Sigmoid colon (tissue), 7 donors: ENCODE measurements around the gene TMEM233. TPM values are rescaled to one million over a fixed set of nuclear protein-coding genes. Genes with fewer than 3 reads are reported as not detected.

Experiments used
- DNase-seq: peaks from one replicate; pipeline ENCODE4 v3.0.0-alpha.2; 2019
- H3K27ac ChIP-seq, 4 donors: fragments of 200-600 bp; sonication (generic); one replicate each; pipeline ENCODE4 v1.5.1; 2016 to 2019; ENCODE audit warnings: mild to moderate bottlenecking in 1 of 4
- H3K27me3 ChIP-seq, 3 donors: fragments of 200-600 bp; sonication (generic); one replicate each; pipeline ENCODE4 v1.5.1; 2019; ENCODE audit warnings: mild to moderate bottlenecking in 1 of 3
- H3K36me3 ChIP-seq, 4 donors: fragments of 200-600 bp; sonication (generic); one replicate each; pipeline ENCODE4 v1.5.1; 2016 to 2019
- H3K4me1 ChIP-seq, 4 donors: fragments of 200-600 bp; sonication (generic); one replicate each; pipeline ENCODE4 v1.5.1; 2017 to 2019
- H3K4me3 ChIP-seq, 4 donors: fragments of 200-600 bp; sonication (generic); one replicate each; pipeline ENCODE4 v1.5.1; 2017 to 2019; ENCODE audit warnings: mild to moderate bottlenecking in 2 of 4, moderate library complexity in 1 of 4
- H3K9me3 ChIP-seq, 4 donors: fragments of 200-600 bp in 3 of 4; sonication (generic) in 3 of 4; one replicate each; pipeline versions ENCODE4 v1.5.1 to v1.6.1; 2013 to 2019
- EP300 ChIP-seq, 4 donors: sonication (generic); formaldehyde crosslinking; IDR thresholded peaks; one replicate each; pipeline ENCODE4 v1.6.1; 2017; ENCODE audit warnings: antibody characterized with exemption in 4 of 4
- POLR2A ChIP-seq, 2 donors: fragments of 450-650 bp; IDR thresholded peaks; one replicate each; pipeline ENCODE4 v1.6.1; 2016; ENCODE audit warnings: antibody characterized with exemption in 2 of 2, mild to moderate bottlenecking in 2 of 2, moderate library complexity in 2 of 2
- POLR2AphosphoS5 ChIP-seq, 4 donors: sonication (generic); formaldehyde crosslinking; IDR thresholded peaks; one replicate each; pipeline ENCODE4 v1.6.1; 2017; ENCODE audit warnings: antibody characterized with exemption in 4 of 4
- WGBS, 2 donors: extraction: QIAGEN DNeasy Blood & Tissue Kit; methylation state at CpG; one replicate each; pipeline ENCODE4 v1.1.7; 2013; 5-methylcytosine and 5-hydroxymethylcytosine counted together
- intact Hi-C: fragments of 100-400 bp; cut with DNase I; formaldehyde crosslinking; loops from one replicate; pipeline ENCODE4 v1.15.1; 2023
- polyA plus RNA-seq, 3 donors: library from polyadenylated mRNA; stranded (reverse); fragments of 200-250 nt; gene quantifications; one replicate each; pipeline ENCODE4 v1.2.3, GENCODE V29; 2013
- total RNA-seq, 4 donors: library from RNA; depleted of rRNA; stranded (reverse); fragments of >200 nt; gene quantifications; one replicate each; pipeline ENCODE4 v1.1.0, GENCODE V29; 2016
- TF ChIP-seq, protein P1 (sequence below), 4 experiments: fragments of 450-650 bp in 3 of 4; fragments of 200-600 bp in 1 of 4; IDR thresholded peaks; one replicate each; pipeline ENCODE4 v1.5.1; 2016 to 2019; ENCODE audit warnings: antibody characterized with exemption in 4 of 4, mild to moderate bottlenecking in 3 of 4, moderate library complexity in 2 of 4
- donor health status: healthy with polysubstance abuse.
- donor health status: Bipolar disorder and iron deficiency.
- donor health status: healthy.

Gene TMEM233
- total and polyA plus RNA-seq, 7 donors: 0.10 TPM; not detected in 6

DNA sequence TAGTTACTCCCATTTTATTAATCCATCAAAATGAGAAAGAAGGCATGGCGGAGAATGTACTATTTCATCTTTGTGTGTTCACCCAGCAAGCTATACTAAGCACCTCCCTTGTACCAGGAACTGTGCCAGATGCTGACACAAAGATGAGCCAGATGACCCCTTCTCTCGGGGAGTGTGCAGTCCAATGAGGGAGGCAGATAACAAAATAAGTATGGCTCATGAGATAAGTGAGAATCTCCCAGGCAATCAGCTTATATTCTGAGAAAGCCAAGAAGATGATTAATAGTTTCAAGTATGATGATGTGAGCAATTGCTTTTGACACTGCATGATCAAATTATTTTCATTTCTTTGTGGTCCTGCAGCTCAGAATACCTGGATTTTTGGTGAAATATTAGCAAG, 1.3 kb upstream of the TMEM233 start:
- no peak overlapping the region for H3K4me3 ChIP-seq
- H3K27ac ChIP-seq: no peak overlapping the region
- peaks cover 0 to 5% (median 0%) of the 10 kb centered on the region in 4 donors for H3K4me1 ChIP-seq
- no peak for DNase-seq
- peaks cover 0 to 47% (median 20%) of the 10 kb centered on the region in 3 donors for H3K27me3 ChIP-seq
- no peaks in the 10 kb centered on the region for H3K9me3 ChIP-seq
- H3K36me3 ChIP-seq: no peaks in the 10 kb centered on the region
- intact Hi-C loops: no loop called here
- 56 to 82% methylated on average over 2 of the region's 2 CpGs for WGBS, 2 donors
- TF ChIP-seq POLR2AphosphoS5 (IDR thresholded peaks at IDR 0.05) (no peak), EP300 (IDR thresholded peaks at IDR 0.05) (no peak), POLR2A (IDR thresholded peaks at IDR 0.05) (no peak)
- TF ChIP-seq, protein P1, sequence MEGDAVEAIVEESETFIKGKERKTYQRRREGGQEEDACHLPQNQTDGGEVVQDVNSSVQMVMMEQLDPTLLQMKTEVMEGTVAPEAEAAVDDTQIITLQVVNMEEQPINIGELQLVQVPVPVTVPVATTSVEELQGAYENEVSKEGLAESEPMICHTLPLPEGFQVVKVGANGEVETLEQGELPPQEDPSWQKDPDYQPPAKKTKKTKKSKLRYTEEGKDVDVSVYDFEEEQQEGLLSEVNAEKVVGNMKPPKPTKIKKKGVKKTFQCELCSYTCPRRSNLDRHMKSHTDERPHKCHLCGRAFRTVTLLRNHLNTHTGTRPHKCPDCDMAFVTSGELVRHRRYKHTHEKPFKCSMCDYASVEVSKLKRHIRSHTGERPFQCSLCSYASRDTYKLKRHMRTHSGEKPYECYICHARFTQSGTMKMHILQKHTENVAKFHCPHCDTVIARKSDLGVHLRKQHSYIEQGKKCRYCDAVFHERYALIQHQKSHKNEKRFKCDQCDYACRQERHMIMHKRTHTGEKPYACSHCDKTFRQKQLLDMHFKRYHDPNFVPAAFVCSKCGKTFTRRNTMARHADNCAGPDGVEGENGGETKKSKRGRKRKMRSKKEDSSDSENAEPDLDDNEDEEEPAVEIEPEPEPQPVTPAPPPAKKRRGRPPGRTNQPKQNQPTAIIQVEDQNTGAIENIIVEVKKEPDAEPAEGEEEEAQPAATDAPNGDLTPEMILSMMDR (IDR thresholded peaks at IDR 0.05): no peak

DNA sequence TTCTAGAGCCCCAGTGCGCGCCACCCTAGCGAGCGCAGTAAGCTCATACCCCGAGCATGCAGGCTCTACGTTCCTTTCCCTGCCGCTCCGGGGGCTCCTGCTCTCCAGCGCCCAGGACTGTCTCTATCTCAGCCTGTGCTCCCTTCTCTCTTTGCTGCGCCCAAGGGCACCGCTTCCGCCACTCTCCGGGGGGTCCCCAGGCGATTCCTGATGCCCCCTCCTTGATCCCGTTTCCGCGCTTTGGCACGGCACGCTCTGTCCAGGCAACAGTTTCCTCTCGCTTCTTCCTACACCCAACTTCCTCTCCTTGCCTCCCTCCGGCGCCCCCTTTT, 791 bp downstream of the TMEM233 start:
- Histone ChIP-seq H3K27me3 (peaks cover 0 to 64% (median 20%) of the 10 kb centered on the region in 3 donors), H3K4me1 (peaks cover 0 to 5% (median 0%) of the 10 kb centered on the region in 4 donors), H3K36me3 (no peaks in the 10 kb centered on the region), H3K4me3 (peak overlapping the region in 3 of 4 donors; percentile 9 to 24 (median 20)), H3K9me3 (no peaks in the 10 kb centered on the region), H3K27ac (no peak overlapping the region)
- DNase-seq: no peak
- intact Hi-C loops: no loop called here
- TF ChIP-seq POLR2AphosphoS5 (IDR thresholded peaks at IDR 0.05): no peak
- no peak for TF ChIP-seq POLR2A (IDR thresholded peaks at IDR 0.05)
- TF ChIP-seq, protein P1 (IDR thresholded peaks at IDR 0.05): no peak
- no peak for TF ChIP-seq EP300 (IDR thresholded peaks at IDR 0.05)
- 4 to 11% methylated on average over 22 of the region's 22 CpGs for WGBS, 2 donors

DNA sequence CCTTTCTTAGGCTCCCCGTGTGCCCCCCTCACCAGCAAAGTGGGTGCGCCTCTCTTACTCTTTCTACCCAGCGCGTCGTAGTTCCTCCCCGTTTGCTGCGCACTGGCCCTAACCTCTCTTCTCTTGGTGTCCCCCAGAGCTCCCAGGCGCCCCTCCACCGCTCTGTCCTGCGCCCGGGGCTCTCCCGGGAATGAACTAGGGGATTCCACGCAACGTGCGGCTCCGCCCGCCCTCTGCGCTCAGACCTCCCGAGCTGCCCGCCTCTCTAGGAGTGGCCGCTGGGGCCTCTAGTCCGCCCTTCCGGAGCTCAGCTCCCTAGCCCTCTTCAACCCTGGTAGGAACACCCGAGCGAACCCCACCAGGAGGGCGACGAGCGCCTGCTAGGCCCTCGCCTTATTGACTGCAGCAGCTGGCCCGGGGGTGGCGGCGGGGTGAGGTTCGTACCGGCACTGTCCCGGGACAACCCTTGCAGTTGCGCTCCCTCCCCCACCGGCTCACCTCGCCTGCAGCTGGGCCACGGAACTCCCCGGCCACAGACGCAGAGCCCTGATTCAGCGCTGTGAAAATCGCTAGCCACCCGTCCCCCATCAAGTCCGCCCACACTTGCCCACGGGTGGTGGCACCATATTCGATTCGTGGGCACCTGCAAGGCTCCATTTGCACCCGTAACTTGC, 1.3 kb downstream of the TMEM233 start:
- Histone ChIP-seq H3K9me3 (no peaks in the 10 kb centered on the region), H3K4me1 (peaks cover 0 to 5% (median 0%) of the 10 kb centered on the region in 4 donors), H3K27ac (peak overlapping the region in 1 of 4 donors; percentile 3), H3K36me3 (no peaks in the 10 kb centered on the region), H3K4me3 (peak overlapping the region in 3 of 4 donors; percentile 9 to 24 (median 20)), H3K27me3 (peaks cover 0 to 64% (median 20%) of the 10 kb centered on the region in 3 donors)
- intact Hi-C loops: no loop called here
- 3 to 6% methylated on average over 49 of the region's 49 CpGs for WGBS, 2 donors
- DNase-seq: no peak
- no peak for TF ChIP-seq POLR2A (IDR thresholded peaks at IDR 0.05)
- no peak for TF ChIP-seq POLR2AphosphoS5 (IDR thresholded peaks at IDR 0.05)
- TF ChIP-seq, protein P1 (IDR thresholded peaks at IDR 0.05): no peak
- TF ChIP-seq EP300 (IDR thresholded peaks at IDR 0.05): no peak

DNA sequence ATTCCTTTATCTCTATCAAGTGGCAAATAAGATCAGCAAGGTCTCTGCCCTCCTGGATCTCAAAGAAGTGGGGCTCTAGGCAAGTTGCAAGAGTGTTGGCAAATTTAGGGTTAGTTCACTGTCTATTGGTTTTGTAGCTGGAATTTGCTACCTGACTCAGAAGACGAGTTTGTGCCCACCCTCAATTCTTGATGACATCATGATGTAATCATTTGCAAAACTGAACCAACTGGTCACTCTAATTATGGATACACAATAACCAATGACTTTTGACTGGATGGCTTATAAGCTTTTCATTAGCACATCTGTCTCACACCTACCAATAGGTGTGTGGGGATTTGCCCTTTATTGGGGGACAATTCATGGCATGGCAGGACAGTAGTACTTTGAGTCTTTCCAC, 4.6 kb downstream of the TMEM233 start:
- intact Hi-C loops: no loop called here
- no peak for TF ChIP-seq POLR2A (IDR thresholded peaks at IDR 0.05)
- TF ChIP-seq EP300 (IDR thresholded peaks at IDR 0.05): no peak
- TF ChIP-seq, protein P1 (IDR thresholded peaks at IDR 0.05): no peak
- TF ChIP-seq POLR2AphosphoS5 (IDR thresholded peaks at IDR 0.05): no peak
- peaks cover 0 to 5% (median 0%) of the 10 kb centered on the region in 4 donors for H3K4me1 ChIP-seq
- H3K4me3 ChIP-seq: no peak overlapping the region
- DNase-seq: no peak
- H3K27ac ChIP-seq: no peak overlapping the region
- 19 to 58% methylated on average over 1 of the region's 1 CpG for WGBS, 2 donors
- no peaks in the 10 kb centered on the region for H3K9me3 ChIP-seq
- H3K36me3 ChIP-seq: no peaks in the 10 kb centered on the region
- H3K27me3 ChIP-seq: peaks cover 0 to 52% (median 20%) of the 10 kb centered on the region in 3 donors
